ENCODE results near the gene FUOM.
"Not testable (repeated sequence)": the region's sequence is repeated elsewhere in the genome, so short reads cannot be mapped to it uniquely, and the experiment has no call there.

FUOM gene

DNA sequence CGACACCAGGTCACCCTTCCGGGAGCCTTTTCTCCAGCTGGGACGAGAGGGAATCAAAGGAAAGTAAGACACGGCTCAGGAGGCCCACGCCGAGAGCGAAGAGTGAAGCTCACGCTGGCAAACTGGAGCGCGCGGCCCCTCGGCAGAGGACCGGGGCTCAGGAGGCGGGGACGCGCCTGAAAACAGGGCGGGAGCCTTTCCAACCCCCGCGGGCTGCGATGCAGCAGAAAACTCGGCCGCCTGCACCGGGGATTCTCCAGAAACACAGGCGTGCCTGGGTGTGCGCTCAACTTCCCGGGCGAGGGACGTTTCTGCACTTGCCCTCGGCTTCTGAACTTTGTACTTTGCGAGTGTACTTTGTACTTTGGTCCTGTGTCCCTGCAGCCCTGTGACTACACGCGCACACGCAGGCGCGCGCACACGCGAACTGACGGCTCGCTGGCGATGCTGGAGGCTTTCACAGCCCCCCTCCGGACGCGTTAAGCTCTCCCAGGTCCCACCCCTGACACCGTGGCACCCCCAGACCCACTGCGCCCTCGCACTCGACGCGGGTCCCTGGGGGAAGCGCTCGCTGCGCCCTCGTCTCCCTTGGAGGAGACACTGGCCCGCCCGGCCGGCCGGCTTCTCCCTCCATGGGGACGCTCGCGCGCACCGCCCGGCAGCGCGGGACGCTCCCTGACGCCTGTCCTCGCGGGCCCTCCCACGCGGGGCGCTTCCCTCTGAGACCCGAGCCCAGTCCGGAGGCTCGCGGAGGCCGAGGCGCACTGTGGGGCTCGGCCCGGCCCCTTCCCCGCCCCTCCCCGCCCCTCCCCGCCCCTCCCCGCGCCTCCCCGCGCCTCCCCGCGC lies 20.7 kb upstream of the FUOM start:
- H3K27me3 ChIP-seq (ENCODE audit: insufficient read depth, insufficient read length) = peaks cover 60% of the 10 kb centered on the region
- peak overlapping the region; percentile 63 for H3K4me3 ChIP-seq (ENCODE audit: insufficient read length, low read depth)
- peak overlapping the region; percentile 76 for H3K9ac ChIP-seq (ENCODE audit: insufficient read length, low read depth)
- TF ChIP-seq SUZ12 (IDR thresholded peaks at IDR 0.05; ENCODE audit: extremely low read depth, insufficient read depth, insufficient read length) (no peak), ZNF274 (IDR thresholded peaks at IDR 0.05; ENCODE audit: low read depth, low read length) (no peak), YY1 (IDR thresholded peaks at IDR 0.05; ENCODE audit: insufficient read depth, insufficient read length) (no peak)
- no peaks in the 10 kb centered on the region for H3K36me3 ChIP-seq (ENCODE audit: insufficient read depth, insufficient read length, low read length)
- no peak for DNase-seq (ENCODE audit: low read depth, low spot score)
- H3K9me3 ChIP-seq (ENCODE audit: insufficient read depth, low read length) = no peaks in the 10 kb centered on the region
- H3K4me1 ChIP-seq (ENCODE audit: insufficient read depth, insufficient read length) = peaks cover 6% of the 10 kb centered on the region

DNA sequence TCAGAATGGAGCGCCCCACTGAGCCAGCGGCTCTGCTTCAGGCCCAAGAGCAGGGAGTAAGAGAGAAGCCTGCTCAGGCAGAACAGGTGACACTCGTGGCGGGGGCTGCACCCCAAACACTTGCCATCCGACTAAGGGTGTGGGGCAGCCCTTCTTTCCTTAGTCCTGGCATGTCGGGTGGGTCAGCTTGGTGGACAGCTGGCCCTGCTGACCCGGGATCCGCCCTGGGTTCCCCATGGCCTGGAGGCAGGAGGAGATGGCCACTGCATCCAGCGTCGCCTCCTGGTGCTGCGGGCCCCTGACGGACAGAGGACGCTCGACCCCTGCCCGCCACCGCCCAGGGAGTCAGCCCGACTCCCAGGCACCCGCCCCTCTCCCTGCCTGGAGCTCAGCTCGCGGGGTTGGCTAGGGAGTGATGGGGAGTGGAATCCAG lies 20.0 kb upstream of the FUOM start:
- Histone ChIP-seq H3K4me1 (ENCODE audit: insufficient read depth, insufficient read length) (peaks cover 6% of the 10 kb centered on the region), H3K9me3 (ENCODE audit: insufficient read depth, low read length) (no peaks in the 10 kb centered on the region), H3K36me3 (ENCODE audit: insufficient read depth, insufficient read length, low read length) (no peaks in the 10 kb centered on the region), H3K4me3 (ENCODE audit: insufficient read length, low read depth) (peak overlapping the region; percentile 63), H3K9ac (ENCODE audit: insufficient read length, low read depth) (peak overlapping the region; percentile 76), H3K27me3 (ENCODE audit: insufficient read depth, insufficient read length) (peaks cover 60% of the 10 kb centered on the region)
- no peak for TF ChIP-seq ZNF274 (IDR thresholded peaks at IDR 0.05; ENCODE audit: low read depth, low read length)
- no peak for TF ChIP-seq YY1 (IDR thresholded peaks at IDR 0.05; ENCODE audit: insufficient read depth, insufficient read length)
- TF ChIP-seq SUZ12 (IDR thresholded peaks at IDR 0.05; ENCODE audit: extremely low read depth, insufficient read depth, insufficient read length) = no peak
- no peak for DNase-seq (ENCODE audit: low read depth, low spot score)

DNA sequence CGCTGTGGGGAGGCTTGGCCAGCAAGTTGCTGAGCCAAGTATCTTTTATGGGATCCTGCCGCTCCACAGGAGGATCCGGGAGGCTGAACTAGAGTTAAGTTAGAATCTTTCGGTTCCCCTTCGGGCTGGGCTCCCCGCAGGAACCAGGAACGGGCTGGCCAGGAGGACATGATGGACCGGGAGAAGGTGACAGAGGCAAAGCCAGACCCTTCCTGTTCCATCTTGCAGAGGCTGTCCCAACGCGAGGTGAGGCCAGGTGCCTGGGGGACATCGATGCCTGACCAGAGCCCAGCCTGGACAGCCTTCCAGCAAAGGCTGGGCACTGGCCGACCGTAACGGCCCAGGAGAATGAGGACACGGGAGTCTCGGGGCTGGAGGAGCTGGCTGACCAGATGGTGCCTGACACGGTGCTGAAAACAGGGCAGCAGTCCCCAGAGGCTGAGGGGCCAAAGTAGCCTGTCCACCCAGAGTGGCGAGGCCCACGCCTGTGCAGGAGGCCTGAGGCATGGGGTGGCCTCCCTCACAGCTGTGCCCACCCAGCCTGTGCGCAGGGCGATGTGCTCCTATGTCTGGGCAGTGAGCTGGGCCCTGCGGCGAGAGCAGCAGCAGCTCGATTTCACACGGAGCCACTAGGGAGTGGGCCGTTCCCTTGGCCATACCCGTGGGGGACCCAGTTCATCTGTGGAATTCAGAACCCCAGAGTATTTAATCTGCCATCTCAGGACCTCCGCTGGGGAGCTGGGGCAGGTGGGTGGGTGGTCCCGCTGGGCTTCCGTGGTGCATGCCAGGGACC lies 19.4 kb upstream of the FUOM start:
- Histone ChIP-seq H3K4me3 (ENCODE audit: insufficient read length, low read depth) (no peak overlapping the region), H3K9me3 (ENCODE audit: insufficient read depth, low read length) (no peaks in the 10 kb centered on the region), H3K36me3 (ENCODE audit: insufficient read depth, insufficient read length, low read length) (no peaks in the 10 kb centered on the region), H3K4me1 (ENCODE audit: insufficient read depth, insufficient read length) (peaks cover 6% of the 10 kb centered on the region), H3K9ac (ENCODE audit: insufficient read length, low read depth) (peak overlapping the region; percentile 56), H3K27me3 (ENCODE audit: insufficient read depth, insufficient read length) (peaks cover 60% of the 10 kb centered on the region)
- TF ChIP-seq SUZ12 (IDR thresholded peaks at IDR 0.05; ENCODE audit: extremely low read depth, insufficient read depth, insufficient read length) (no peak), ZNF274 (IDR thresholded peaks at IDR 0.05; ENCODE audit: low read depth, low read length) (no peak), YY1 (IDR thresholded peaks at IDR 0.05; ENCODE audit: insufficient read depth, insufficient read length) (no peak)
- DNase-seq (ENCODE audit: low read depth, low spot score) = no peak

DNA sequence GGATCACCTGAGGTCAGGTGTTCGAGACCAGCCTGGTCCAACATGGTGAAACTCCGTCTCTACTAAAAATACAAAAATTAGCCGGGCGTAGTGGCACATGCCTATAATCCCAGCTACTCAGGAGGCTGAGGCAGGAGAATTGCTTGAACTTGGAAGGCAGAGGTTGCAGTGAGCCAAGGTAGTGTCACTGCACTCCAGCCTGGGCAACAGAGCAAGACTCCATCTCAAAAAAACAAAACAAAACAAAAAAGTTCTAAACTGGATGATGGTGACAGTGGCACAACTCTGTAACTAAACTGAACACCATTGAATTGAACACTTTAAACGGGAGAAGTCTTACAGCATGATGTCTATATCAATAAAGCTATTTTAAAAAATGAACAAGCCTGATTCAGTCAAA lies 18.4 kb upstream of the FUOM start:
- peaks cover 60% of the 10 kb centered on the region for H3K27me3 ChIP-seq (ENCODE audit: insufficient read depth, insufficient read length)
- H3K9me3 ChIP-seq (ENCODE audit: insufficient read depth, low read length); H3K9ac ChIP-seq (ENCODE audit: insufficient read length, low read depth); H3K36me3 ChIP-seq (ENCODE audit: insufficient read depth, insufficient read length, low read length); DNase-seq (ENCODE audit: low read depth, low spot score); H3K4me1 ChIP-seq (ENCODE audit: insufficient read depth, insufficient read length); H3K4me3 ChIP-seq (ENCODE audit: insufficient read length, low read depth): not testable (repeated sequence)

DNA sequence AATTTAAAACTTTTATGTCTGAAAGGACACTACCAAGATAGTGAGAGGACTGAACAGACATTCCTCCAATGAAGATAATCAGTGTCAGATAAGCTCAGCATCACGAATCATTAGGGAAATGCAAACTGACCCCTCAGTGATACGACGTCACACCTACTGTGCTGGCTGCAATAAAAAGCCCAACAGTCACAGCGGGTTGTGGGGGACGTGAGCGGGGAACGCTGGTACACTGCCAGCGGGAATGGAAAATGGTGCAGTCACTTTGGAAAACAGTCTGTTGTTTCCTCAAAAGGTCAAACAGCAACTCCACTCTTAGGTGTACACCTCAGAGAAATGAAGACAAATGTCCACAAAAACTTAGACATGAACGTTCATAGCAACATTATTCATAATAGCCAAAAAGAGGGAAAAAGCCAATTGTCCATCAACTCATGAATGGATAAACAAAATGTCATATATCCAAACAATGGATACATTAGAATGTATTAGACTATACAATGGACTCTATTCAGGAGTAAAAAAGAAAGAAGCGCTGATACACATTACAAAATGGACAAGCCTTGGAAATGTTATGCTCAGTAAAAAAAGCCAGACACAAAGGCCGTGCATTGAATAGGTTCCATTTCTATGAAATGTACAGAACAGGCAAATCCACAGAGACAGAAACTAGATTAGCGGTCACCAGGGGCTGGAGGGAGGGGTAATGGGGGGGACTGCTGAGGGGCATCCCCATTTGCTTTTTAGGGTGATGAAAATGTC lies 17.7 kb upstream of the FUOM start:
- DNase-seq (ENCODE audit: low read depth, low spot score) = no peak
- Histone ChIP-seq H3K9me3 (ENCODE audit: insufficient read depth, low read length) (no peaks in the 10 kb centered on the region), H3K4me3 (ENCODE audit: insufficient read length, low read depth) (no peak overlapping the region), H3K27me3 (ENCODE audit: insufficient read depth, insufficient read length) (peaks cover 60% of the 10 kb centered on the region), H3K36me3 (ENCODE audit: insufficient read depth, insufficient read length, low read length) (peaks cover 10% of the 10 kb centered on the region), H3K9ac (ENCODE audit: insufficient read length, low read depth) (no peak overlapping the region), H3K4me1 (ENCODE audit: insufficient read depth, insufficient read length) (peaks cover 6% of the 10 kb centered on the region)
- TF ChIP-seq SUZ12 (IDR thresholded peaks at IDR 0.05; ENCODE audit: extremely low read depth, insufficient read depth, insufficient read length) (no peak), YY1 (IDR thresholded peaks at IDR 0.05; ENCODE audit: insufficient read depth, insufficient read length) (no peak), ZNF274 (IDR thresholded peaks at IDR 0.05; ENCODE audit: low read depth, low read length) (no peak)

DNA sequence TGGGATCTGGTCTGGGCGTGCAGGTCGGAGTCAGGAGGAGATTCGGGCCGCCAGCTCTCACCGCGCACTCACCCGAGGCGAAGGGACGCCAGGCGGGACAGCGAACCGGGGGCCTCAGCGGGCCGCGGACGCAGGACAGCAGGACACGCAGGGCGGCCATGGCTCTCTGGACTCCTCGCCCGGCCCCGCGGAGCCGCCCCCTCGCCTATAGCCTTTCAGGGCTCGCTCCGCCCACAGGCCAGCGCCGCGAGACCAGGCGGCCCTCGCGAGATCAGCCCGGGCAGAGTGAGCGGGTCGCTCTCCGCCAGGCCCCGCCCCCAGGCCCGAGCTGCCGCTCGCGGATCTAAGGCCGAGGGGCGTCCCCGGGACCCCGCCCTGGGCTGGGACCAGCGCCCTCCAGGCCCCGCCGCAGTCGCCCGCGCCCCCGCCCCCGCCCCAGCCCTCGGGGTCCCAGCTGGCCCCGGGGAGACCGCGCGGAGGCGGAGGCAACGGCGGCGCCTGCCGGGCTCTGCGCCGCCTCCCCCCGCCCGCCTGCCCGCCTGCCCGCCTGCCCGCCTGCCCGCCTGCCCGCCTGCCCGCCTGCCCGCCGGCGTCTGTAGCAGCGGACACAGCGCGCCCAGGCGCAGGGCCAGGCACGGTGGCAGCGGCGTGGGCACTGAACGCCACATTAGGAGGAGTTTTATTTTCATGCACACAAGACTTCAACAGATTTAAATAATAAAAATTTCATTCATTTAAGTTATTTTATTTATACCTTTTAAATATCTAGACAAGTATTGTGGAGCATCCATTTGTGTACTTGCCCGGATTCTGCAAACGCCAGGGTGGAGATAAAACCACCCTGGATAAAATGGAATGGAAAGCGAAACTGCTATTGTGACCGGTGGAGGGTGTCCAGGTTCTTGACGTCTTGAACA lies 15.6 kb upstream of the FUOM start, which contains the start of gene ECHS1:
Gene ECHS1 (minus strand): TSS at position 181 of the 917 bp plus-strand sequence. CDS start 21 bp downstream, at position 160.
- Histone ChIP-seq H3K4me1 (ENCODE audit: insufficient read depth, insufficient read length) (peaks cover 3% of the 10 kb centered on the region), H3K27me3 (ENCODE audit: insufficient read depth, insufficient read length) (peaks cover 44% of the 10 kb centered on the region), H3K4me3 (ENCODE audit: insufficient read length, low read depth) (peak within 1 kb of the TSS; percentile 68), H3K36me3 (ENCODE audit: insufficient read depth, insufficient read length, low read length) (peaks cover 29% of the 10 kb centered on the region), H3K9ac (ENCODE audit: insufficient read length, low read depth) (peak within 1 kb of the TSS; percentile 77), H3K9me3 (ENCODE audit: insufficient read depth, low read length) (no peaks in the 10 kb centered on the region)
- TF ChIP-seq ZNF274 (IDR thresholded peaks at IDR 0.05; ENCODE audit: low read depth, low read length) = no peak
- TF ChIP-seq SUZ12 (IDR thresholded peaks at IDR 0.05; ENCODE audit: extremely low read depth, insufficient read depth, insufficient read length) = no peak
- no peak for TF ChIP-seq YY1 (IDR thresholded peaks at IDR 0.05; ENCODE audit: insufficient read depth, insufficient read length)
- peak; percentile 83 for DNase-seq (ENCODE audit: low read depth, low spot score)
